ENCODE results near the gene FHAD1.

Gene FHAD1

DNA sequence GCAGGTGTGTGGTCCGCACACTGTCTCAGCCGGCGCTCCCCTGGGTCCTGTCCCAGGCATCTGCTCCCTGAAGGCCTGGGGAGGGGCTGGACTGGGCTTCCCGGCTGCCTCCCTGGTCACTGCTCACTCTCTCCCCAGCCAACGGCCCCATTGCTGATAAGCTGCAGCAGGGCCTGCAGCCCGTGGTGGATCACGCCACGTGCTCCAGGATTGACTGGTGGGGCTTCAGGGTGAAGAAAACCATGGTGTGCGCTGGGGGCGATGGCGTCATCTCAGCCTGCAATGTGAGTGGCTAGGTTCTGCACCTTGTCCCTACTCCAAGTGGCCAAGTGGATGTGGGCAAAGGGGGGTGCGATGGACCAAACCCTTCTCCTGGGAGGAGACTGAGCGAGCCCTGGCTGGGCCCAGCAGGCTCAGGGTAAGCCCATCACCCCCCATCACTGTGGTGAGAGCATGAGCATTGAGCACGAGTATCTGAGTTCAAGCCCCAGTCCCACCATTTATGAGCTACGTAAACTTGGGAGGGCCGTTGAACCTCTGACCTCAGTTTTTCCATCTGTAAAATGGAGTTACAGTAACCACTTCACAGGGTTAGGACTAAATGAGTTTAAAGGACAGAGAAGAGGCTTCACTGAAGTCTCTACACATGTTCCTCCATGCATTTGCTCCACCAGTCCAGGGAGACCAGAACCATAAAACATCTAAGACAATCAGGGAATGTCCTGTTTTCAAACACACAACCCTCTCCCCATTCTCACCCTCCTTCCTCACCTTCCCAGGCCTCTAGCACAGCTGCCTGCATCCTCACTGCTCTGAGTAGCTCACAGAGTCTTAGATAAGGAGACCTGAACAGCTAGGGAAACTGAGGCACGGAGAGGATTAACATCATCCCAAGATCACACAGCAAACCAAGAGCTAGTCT is 197.7 kb downstream of the FHAD1 start:
- no peak for DNase-seq

DNA sequence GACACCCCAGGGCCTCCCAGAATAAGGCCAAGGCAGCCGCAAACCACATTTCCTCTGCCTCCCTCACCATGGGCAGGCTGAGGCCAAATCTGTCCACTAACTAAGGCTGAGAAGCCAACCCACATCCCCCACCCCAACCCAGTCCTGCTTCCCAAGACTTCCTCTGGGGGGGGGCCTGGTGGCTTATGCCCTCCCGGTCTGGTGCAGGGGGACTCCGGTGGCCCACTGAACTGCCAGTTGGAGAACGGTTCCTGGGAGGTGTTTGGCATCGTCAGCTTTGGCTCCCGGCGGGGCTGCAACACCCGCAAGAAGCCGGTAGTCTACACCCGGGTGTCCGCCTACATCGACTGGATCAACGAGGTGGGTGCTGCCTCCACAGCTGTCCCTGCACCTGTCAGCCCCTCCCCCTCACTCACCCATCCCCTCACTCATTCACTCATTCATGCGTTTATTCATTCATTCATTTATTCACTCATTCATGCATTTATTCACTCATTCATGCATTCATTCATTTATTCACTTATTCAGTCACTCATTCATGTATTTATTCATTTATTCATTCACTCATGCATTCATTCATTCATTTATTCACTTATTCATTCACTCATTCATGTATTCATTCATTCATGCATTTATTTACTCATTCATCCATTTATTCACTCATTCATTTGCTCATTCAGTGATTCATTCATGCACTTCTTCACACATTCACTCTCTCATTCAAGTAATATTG is 198.5 kb downstream of the FHAD1 start:
- DNase-seq: no peak

DNA sequence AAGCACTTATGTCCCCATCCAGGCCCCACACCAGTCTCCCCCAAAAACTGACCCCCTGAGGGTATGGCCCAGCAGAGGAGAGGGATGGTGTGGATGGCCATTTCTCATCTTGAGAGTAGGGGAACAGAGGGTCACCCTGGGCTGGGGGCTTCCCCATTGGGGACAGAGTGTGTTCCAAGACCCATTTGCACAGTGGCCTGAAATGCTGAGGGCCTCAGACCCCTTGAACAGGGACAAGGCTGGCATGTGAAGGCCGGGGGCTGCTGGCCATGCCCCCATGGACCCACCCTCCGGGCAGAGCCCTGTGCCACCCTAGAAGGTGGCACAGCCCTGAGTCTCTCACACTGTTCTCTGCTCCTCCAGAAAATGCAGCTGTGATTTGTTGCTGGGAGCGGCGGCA is 199.2 kb downstream of the FHAD1 start:
- no peak for DNase-seq
